Loucy (cell line): ENCODE results near the gene SZT2.

Experiments
- H2AFZ ChIP-seq: fragments of 200-600 bp; sonication (generic); 2 replicates; pipeline ENCODE4 v1.6.0; 2016; ENCODE audit warnings: antibody characterized with exemption, mild to moderate bottlenecking, low read length, moderate library complexity
- H3F3A ChIP-seq: fragments of 200-600 bp; 2 replicates; pipeline ENCODE4 v1.6.0; 2016; ENCODE audit warnings: antibody characterized with exemption, low read depth, mild to moderate bottlenecking
- H3K27me3 ChIP-seq: fragments of 200-600 bp; sonication (generic); 2 replicates; pipeline ENCODE4 v1.6.1; 2014; ENCODE audit warnings: low read length, mild to moderate bottlenecking; ENCODE audit not compliant: insufficient read depth, poor library complexity, severe bottlenecking
- H3K36me3 ChIP-seq: fragments of 200-600 bp; sonication (generic); 2 replicates; pipeline ENCODE4 v1.6.1; 2016; ENCODE audit warnings: low read length; ENCODE audit not compliant: insufficient read depth
- H3K4me1 ChIP-seq: fragments of 200-600 bp; sonication (generic); 2 replicates; pipeline ENCODE4 v1.5.1; 2014; ENCODE audit warnings: low read length, mild to moderate bottlenecking; ENCODE audit not compliant: insufficient read depth, poor library complexity, severe bottlenecking
- H3K4me2 ChIP-seq: fragments of 200-600 bp; sonication (generic); 2 replicates; pipeline ENCODE4 v1.6.0; 2014; ENCODE audit warnings: antibody characterized with exemption, low read length, low read depth, mild to moderate bottlenecking; ENCODE audit not compliant: poor library complexity, severe bottlenecking
- H3K4me3 ChIP-seq: fragments of 200-600 bp; sonication (generic); 2 replicates; pipeline ENCODE4 v1.5.1; 2014; ENCODE audit warnings: low read length, mild to moderate bottlenecking, mixed read lengths; ENCODE audit not compliant: poor library complexity, severe bottlenecking
- H3K79me2 ChIP-seq: fragments of 200-600 bp; sonication (generic); 2 replicates; pipeline ENCODE4 v1.6.1; 2014; ENCODE audit warnings: low read length; ENCODE audit not compliant: insufficient read depth
- H3K9ac ChIP-seq: fragments of 200-600 bp; sonication (generic); 2 replicates; pipeline ENCODE4 v1.6.0; 2014; ENCODE audit warnings: mild to moderate bottlenecking, low read depth, low read length, moderate library complexity; ENCODE audit not compliant: poor library complexity, severe bottlenecking
- H3K9me2 ChIP-seq: fragments of 200-600 bp; sonication (generic); replicated peaks from 2 replicates; pipeline ENCODE4 v1.6.1; 2016; ENCODE audit warnings: low read depth, low read length, mixed read lengths
- H3K9me3 ChIP-seq: fragments of 200-600 bp; sonication (generic); 2 replicates; pipeline ENCODE4 v1.6.1; 2014; ENCODE audit warnings: mild to moderate bottlenecking, antibody characterized with exemption, low read length, low read depth; ENCODE audit not compliant: insufficient read depth
- H4K20me1 ChIP-seq: fragments of 200-600 bp; sonication (generic); 2 replicates; pipeline ENCODE4 v1.6.0; 2014; ENCODE audit warnings: antibody characterized with exemption, low read length, mild to moderate bottlenecking; ENCODE audit not compliant: insufficient read depth, poor library complexity, severe bottlenecking
- EZH2phosphoT487 ChIP-seq: fragments of 200-600 bp; IDR thresholded peaks from 2 replicates; pipeline ENCODE4 v1.6.1; 2018; ENCODE audit warnings: antibody characterized with exemption, mild to moderate bottlenecking, moderate library complexity, borderline replicate concordance
- TF ChIP-seq, protein P1 (sequence below): fragments of 200-600 bp; sonication (generic); conservative IDR thresholded peaks from 2 replicates; pipeline ENCODE4 v1.5.1; 2014; ENCODE audit warnings: mild to moderate bottlenecking, antibody characterized with exemption, low read length

SZT2 gene

DNA sequence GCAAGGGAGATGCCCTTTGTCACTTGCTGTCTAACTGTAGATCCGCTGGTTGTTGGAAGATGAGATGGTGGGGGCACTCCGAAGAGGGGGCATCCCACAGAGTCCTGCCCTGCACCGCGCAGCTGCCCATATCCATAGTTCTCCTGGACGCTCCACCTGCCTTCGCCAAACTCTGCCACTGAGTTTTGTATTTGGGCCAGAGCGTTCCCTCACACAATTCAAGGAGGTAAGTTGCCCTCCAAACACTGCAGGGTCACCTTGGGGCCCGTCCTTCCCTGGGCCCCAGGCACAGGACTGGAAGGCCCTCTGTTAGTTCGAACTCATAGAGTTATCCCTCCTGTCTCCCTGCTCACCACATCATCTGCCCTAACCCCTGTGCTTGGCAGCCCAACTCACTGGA, 42.0 kb downstream of the SZT2 start:
- Histone ChIP-seq H3K9me3 (no peaks in the 10 kb centered on the region), H3K27me3 (no peaks in the 10 kb centered on the region), H2AFZ (no peak overlapping the region), H3K9ac (no peak overlapping the region), H3F3A (no peaks in the 10 kb centered on the region), H3K9me2 (no peaks in the 10 kb centered on the region), H3K4me1 (no peaks in the 10 kb centered on the region), H3K79me2 (no peaks in the 10 kb centered on the region), H4K20me1 (no peaks in the 10 kb centered on the region), H3K36me3 (peaks cover 65% of the 10 kb centered on the region; the same call in 1 of the 2 replicates), H3K4me3 (no peak overlapping the region), H3K4me2 (no peak overlapping the region)
- no peak for TF ChIP-seq EZH2phosphoT487
- TF ChIP-seq, protein P1, sequence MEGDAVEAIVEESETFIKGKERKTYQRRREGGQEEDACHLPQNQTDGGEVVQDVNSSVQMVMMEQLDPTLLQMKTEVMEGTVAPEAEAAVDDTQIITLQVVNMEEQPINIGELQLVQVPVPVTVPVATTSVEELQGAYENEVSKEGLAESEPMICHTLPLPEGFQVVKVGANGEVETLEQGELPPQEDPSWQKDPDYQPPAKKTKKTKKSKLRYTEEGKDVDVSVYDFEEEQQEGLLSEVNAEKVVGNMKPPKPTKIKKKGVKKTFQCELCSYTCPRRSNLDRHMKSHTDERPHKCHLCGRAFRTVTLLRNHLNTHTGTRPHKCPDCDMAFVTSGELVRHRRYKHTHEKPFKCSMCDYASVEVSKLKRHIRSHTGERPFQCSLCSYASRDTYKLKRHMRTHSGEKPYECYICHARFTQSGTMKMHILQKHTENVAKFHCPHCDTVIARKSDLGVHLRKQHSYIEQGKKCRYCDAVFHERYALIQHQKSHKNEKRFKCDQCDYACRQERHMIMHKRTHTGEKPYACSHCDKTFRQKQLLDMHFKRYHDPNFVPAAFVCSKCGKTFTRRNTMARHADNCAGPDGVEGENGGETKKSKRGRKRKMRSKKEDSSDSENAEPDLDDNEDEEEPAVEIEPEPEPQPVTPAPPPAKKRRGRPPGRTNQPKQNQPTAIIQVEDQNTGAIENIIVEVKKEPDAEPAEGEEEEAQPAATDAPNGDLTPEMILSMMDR = no peak

DNA sequence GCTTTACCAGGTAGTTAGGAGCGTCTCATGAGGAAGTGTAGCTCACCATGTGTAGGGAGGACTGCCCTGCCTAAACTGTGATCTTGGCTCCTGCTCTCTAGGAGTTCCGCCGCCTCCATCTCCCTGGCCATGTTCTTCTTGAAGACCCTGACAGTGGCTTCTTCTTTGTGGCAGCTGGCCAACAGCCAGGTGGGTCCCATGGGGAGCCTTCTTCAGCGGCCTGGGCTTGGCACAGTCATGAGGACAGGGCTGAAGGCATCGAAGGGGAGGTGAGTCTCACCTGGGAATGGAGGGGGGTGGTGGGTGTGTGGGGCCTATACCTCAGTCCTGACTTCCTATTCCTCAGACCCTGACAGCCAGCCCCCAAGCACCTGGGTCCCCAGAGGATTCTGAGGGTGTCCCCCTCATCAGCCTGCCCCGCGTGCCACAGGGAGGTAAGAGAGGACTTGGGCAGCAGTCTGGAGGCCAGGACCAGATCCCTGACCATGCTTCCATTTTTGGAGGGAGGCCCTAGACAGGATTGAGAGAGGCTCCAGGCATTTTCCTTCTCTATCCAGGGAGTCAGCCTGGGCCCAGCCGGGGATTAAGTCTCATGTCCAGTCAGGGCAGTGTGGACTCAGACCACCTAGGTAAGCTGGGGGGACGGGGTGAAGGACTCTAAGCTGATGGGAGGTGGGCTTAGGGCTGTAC, 42.6 kb downstream of the SZT2 start:
- H2AFZ ChIP-seq = no peak overlapping the region
- H3K4me2 ChIP-seq = no peak overlapping the region
- H3K36me3 ChIP-seq = peaks cover 58% of the 10 kb centered on the region; the same call in 1 of the 2 replicates

DNA sequence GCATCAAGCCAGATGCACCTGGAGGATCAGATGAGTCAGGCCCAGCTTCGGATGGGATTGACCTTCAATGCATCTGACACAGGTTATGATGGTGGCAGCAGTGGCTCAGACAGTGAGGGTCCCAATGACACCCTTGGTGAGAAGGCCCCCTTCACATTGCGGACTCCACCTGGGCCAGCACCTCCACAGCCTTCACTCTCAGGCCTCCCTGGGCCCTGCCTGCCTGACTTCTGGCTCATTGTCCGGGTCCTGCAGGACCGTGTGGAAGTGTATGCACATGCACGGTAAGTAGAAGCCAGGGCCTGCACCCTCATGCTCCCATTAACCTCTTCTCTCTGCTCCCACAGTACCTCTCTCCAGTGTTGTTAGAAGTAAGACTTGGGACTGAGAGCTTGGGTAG, 43.2 kb downstream of the SZT2 start:
- Histone ChIP-seq H3K9me3 (no peaks in the 10 kb centered on the region), H2AFZ (no peak overlapping the region), H3K79me2 (no peaks in the 10 kb centered on the region), H3K4me2 (no peak overlapping the region), H3F3A (no peaks in the 10 kb centered on the region), H3K27me3 (no peaks in the 10 kb centered on the region), H3K36me3 (peaks cover 52% of the 10 kb centered on the region; the same call in 1 of the 2 replicates), H3K4me3 (no peak overlapping the region), H3K4me1 (no peaks in the 10 kb centered on the region), H4K20me1 (no peaks in the 10 kb centered on the region), H3K9ac (no peak overlapping the region), H3K9me2 (no peaks in the 10 kb centered on the region)
- TF ChIP-seq, protein P1 = no peak
- TF ChIP-seq EZH2phosphoT487 = no peak

More for the DNA sequence above, 42.6 kb downstream of the SZT2 start:
- no peaks in the 10 kb centered on the region for H4K20me1 ChIP-seq
- H3F3A ChIP-seq = no peaks in the 10 kb centered on the region
- no peaks in the 10 kb centered on the region for H3K9me2 ChIP-seq
- TF ChIP-seq, protein P1 = no peak
- no peak for TF ChIP-seq EZH2phosphoT487
- H3K9ac ChIP-seq = no peak overlapping the region
- H3K9me3 ChIP-seq = no peaks in the 10 kb centered on the region
- no peaks in the 10 kb centered on the region for H3K4me1 ChIP-seq
- H3K79me2 ChIP-seq = no peaks in the 10 kb centered on the region
- H3K4me3 ChIP-seq = no peak overlapping the region
- no peaks in the 10 kb centered on the region for H3K27me3 ChIP-seq
